Measurements from ENCODE around the gene SLC16A14. TPM values are rescaled to one million over a fixed set of nuclear protein-coding genes. Genes with fewer than 3 reads are reported as not detected.

Gene SLC16A14
- total RNA-seq, 3 donors from 2014 or later (not counting 1 experiment from before 2014, with no cell fraction given) = 0.10 to 0.52 (median 0.23) TPM

- no peak overlapping the region for H3K4me3 Mint-ChIP-seq
- DNase-seq (no peak), ATAC-seq (no peak)
- H3K27me3 ChIP-seq (ENCODE audit: control insufficient read depth, insufficient read depth, low read length) = no peaks in the 10 kb centered on the region
- no peaks in the 10 kb centered on the region for H3K4me1 ChIP-seq (ENCODE audit: control insufficient read depth, insufficient read depth, low read length)
- H3K27ac Mint-ChIP-seq = no peak overlapping the region
- intact Hi-C loops (cut with micrococcal nuclease) = no loop called here
- no peaks in the 10 kb centered on the region for H3K9me3 ChIP-seq (ENCODE audit: control insufficient read depth, insufficient read depth, low read length)
- H3K27me3 Mint-ChIP-seq (ENCODE audit: low read depth in 2 of 2) = no peaks in the 10 kb centered on the region
- TF ChIP-seq, protein P1, sequence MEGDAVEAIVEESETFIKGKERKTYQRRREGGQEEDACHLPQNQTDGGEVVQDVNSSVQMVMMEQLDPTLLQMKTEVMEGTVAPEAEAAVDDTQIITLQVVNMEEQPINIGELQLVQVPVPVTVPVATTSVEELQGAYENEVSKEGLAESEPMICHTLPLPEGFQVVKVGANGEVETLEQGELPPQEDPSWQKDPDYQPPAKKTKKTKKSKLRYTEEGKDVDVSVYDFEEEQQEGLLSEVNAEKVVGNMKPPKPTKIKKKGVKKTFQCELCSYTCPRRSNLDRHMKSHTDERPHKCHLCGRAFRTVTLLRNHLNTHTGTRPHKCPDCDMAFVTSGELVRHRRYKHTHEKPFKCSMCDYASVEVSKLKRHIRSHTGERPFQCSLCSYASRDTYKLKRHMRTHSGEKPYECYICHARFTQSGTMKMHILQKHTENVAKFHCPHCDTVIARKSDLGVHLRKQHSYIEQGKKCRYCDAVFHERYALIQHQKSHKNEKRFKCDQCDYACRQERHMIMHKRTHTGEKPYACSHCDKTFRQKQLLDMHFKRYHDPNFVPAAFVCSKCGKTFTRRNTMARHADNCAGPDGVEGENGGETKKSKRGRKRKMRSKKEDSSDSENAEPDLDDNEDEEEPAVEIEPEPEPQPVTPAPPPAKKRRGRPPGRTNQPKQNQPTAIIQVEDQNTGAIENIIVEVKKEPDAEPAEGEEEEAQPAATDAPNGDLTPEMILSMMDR (IDR thresholded peaks at IDR 0.05) = no peak
- H3K4me1 Mint-ChIP-seq = no peaks in the 10 kb centered on the region
- no peaks in the 10 kb centered on the region for H3K36me3 Mint-ChIP-seq
- H3K36me3 ChIP-seq (ENCODE audit: control insufficient read depth, insufficient read depth, low read length) = no peaks in the 10 kb centered on the region
- no peak overlapping the region for H3K4me3 ChIP-seq (ENCODE audit: low read length)
- 93% methylated on average over 4 of the region's 4 CpGs for WGBS (ENCODE audit: insufficient coverage)
- no peak overlapping the region for H3K27ac ChIP-seq (ENCODE audit: low read length)
- no peaks in the 10 kb centered on the region for H3K9me3 Mint-ChIP-seq
Measured at GRCh38 chr2:229996320-229996719, 72.4 kb downstream of the SLC16A14 start.

GRCh38 chr2:229993236-229993635 lies 75.5 kb downstream of the SLC16A14 start:
- WGBS (ENCODE audit: insufficient coverage) = 94% methylated on average over 5 of the region's 6 CpGs
- ATAC-seq = no peak
- Mint-ChIP-seq H3K27me3 (ENCODE audit: low read depth in 2 of 2) (no peaks in the 10 kb centered on the region), H3K4me1 (no peaks in the 10 kb centered on the region), H3K9me3 (no peaks in the 10 kb centered on the region), H3K27ac (no peak overlapping the region), H3K4me3 (no peak overlapping the region), H3K36me3 (no peaks in the 10 kb centered on the region)
- H3K4me3 ChIP-seq (ENCODE audit: low read length) = no peak overlapping the region
- no peaks in the 10 kb centered on the region for H3K27me3 ChIP-seq (ENCODE audit: control insufficient read depth, insufficient read depth, low read length)
- TF ChIP-seq, protein P1 (IDR thresholded peaks at IDR 0.05) = no peak
- no peaks in the 10 kb centered on the region for H3K4me1 ChIP-seq (ENCODE audit: control insufficient read depth, insufficient read depth, low read length)
- no peak overlapping the region for H3K27ac ChIP-seq (ENCODE audit: low read length)
- no peaks in the 10 kb centered on the region for H3K36me3 ChIP-seq (ENCODE audit: control insufficient read depth, insufficient read depth, low read length)
- intact Hi-C loops (cut with micrococcal nuclease) = no loop called here
- H3K9me3 ChIP-seq (ENCODE audit: control insufficient read depth, insufficient read depth, low read length) = no peaks in the 10 kb centered on the region
- DNase-seq = no peak

Other genes starting within 250 kb of the SLC16A14 start
- gene TRIP12, start 146.9 kb downstream of the SLC16A14 start, total RNA-seq = 100 to 1,000 TPM; 295 to 351 (median 325) TPM
- gene FBXO36, start 146.4 kb downstream of the SLC16A14 start, total RNA-seq = 1 to 10 TPM; 1.2 to 1.8 (median 1.5) TPM
- 100 to 1,000 TPM in 1 of 3 donors, 10 to 100 TPM in 2; 92.7 to 132 (median 97.9) TPM for gene SP110, start 151.1 kb upstream of the SLC16A14 start, total RNA-seq
- gene SP140, start 156.8 kb upstream of the SLC16A14 start, total RNA-seq = 10 to 100 TPM; 69.1 to 89.9 (median 77.4) TPM

Measured in natural killer cell (primary cell).